ENCODE measurements around the gene SMURF2. TPM values are rescaled to one million over a fixed set of nuclear protein-coding genes. Genes with fewer than 3 reads are reported as not detected.

SMURF2 gene
- total RNA-seq, 3 donors from 2014 or later = 27.2 to 48.3 (median 28.6) TPM

DNA sequence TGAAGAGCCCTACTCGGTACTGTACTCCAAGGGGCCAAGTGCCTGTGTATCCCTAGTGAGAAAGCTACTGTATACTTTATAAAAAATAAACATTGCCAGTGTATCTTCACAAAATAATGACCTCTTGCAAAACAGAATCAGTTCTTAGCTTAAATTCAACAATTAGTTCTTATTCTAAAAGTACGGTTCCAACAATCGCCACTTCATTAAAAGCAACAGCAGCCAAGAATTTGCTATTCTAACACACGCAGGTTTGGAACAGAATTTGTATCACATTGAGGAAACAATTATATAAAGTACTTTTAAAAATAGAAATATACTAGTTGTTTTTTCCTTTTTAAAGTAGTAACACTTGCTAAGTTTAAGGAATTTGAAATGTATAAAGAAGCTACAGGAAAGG is 106.8 kb downstream of the SMURF2 start:
- no peak for DNase-seq (ENCODE audit: low spot score in 2 of 2)
- H3K36me3 ChIP-seq = no peaks in the 10 kb centered on the region
- TF ChIP-seq POLR2A (IDR thresholded peaks at IDR 0.05) (no peak), POLR2AphosphoS5 (IDR thresholded peaks at IDR 0.05) (no peak)
- TF ChIP-seq, protein P1, sequence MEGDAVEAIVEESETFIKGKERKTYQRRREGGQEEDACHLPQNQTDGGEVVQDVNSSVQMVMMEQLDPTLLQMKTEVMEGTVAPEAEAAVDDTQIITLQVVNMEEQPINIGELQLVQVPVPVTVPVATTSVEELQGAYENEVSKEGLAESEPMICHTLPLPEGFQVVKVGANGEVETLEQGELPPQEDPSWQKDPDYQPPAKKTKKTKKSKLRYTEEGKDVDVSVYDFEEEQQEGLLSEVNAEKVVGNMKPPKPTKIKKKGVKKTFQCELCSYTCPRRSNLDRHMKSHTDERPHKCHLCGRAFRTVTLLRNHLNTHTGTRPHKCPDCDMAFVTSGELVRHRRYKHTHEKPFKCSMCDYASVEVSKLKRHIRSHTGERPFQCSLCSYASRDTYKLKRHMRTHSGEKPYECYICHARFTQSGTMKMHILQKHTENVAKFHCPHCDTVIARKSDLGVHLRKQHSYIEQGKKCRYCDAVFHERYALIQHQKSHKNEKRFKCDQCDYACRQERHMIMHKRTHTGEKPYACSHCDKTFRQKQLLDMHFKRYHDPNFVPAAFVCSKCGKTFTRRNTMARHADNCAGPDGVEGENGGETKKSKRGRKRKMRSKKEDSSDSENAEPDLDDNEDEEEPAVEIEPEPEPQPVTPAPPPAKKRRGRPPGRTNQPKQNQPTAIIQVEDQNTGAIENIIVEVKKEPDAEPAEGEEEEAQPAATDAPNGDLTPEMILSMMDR (IDR thresholded peaks at IDR 0.05) = no peak
- H3K27ac ChIP-seq = no peak overlapping the region
- H3K4me1 ChIP-seq = no peaks in the 10 kb centered on the region
- H3K27me3 ChIP-seq = no peaks in the 10 kb centered on the region
- intact Hi-C loops (cut with DNase I; ENCODE audit: low total_unique reads) = no loop called here
- no peaks in the 10 kb centered on the region for H3K9me3 ChIP-seq
- H3K4me3 ChIP-seq = no peak overlapping the region

DNA sequence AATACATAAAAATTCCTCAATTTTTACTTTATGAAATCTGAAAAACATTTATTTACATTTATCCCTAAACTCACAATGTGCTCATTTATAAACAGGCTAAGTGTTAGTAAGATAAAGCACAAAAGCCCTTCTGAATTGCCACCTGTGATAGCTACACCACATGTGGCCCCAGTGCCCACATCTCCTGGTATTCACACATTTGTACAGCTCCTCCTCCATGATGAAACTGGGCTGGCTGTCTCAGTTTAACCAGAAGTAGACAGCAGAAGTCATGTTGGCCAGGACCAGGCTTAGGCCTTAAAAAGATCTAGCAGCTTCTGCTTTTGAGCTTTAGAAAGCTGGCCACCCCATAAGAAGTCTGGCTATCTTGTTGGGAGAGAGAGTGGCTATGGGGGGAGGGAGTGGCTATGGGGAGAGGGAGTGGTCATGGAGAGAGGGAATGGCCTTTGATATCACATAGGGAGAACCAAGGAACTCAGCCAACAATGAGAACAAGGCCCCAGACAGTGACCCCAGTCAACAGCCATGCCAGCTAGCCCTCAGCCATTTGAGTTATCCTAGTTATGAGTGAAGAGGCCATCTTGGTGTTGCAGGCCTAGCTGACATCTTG is 108.0 kb downstream of the SMURF2 start:
- intact Hi-C loops (cut with DNase I; ENCODE audit: low total_unique reads) = no loop called here
- no peaks in the 10 kb centered on the region for H3K9me3 ChIP-seq
- no peaks in the 10 kb centered on the region for H3K27me3 ChIP-seq
- no peak for DNase-seq (ENCODE audit: low spot score in 2 of 2)
- no peak for TF ChIP-seq POLR2A (IDR thresholded peaks at IDR 0.05)
- TF ChIP-seq, protein P1 (IDR thresholded peaks at IDR 0.05) = no peak
- no peak for TF ChIP-seq POLR2AphosphoS5 (IDR thresholded peaks at IDR 0.05)
- H3K36me3 ChIP-seq = no peaks in the 10 kb centered on the region
- no peaks in the 10 kb centered on the region for H3K4me1 ChIP-seq
- H3K27ac ChIP-seq = no peak overlapping the region
- no peak overlapping the region for H3K4me3 ChIP-seq

DNA sequence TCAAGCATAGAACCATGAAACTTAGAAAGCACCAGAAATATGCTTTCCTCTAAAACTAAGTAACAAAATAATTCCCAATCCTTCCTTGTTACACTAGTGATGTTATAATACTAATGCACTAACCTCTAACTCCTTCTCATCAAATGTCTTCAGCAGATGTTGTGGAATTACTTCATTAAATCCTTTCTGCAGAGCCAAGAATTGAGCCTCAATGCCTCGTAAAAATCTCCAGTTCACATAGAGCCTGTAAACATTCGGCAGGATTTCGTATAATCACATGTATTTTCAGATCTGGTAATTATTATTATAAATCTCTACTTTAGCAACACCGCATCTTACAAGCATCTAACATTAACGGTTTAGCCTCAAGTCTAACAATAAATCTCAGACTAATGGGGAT is 110.6 kb downstream of the SMURF2 start:
- Histone ChIP-seq H3K27ac (no peak overlapping the region), H3K27me3 (no peaks in the 10 kb centered on the region), H3K9me3 (no peaks in the 10 kb centered on the region), H3K4me3 (no peak overlapping the region), H3K4me1 (no peaks in the 10 kb centered on the region), H3K36me3 (no peaks in the 10 kb centered on the region)
- DNase-seq (ENCODE audit: low spot score in 2 of 2) = no peak
- TF ChIP-seq, protein P1 (IDR thresholded peaks at IDR 0.05) = no peak
- TF ChIP-seq POLR2AphosphoS5 (IDR thresholded peaks at IDR 0.05) = no peak
- TF ChIP-seq POLR2A (IDR thresholded peaks at IDR 0.05) = no peak
- intact Hi-C loops (cut with DNase I; ENCODE audit: low total_unique reads) = no loop called here

DNA sequence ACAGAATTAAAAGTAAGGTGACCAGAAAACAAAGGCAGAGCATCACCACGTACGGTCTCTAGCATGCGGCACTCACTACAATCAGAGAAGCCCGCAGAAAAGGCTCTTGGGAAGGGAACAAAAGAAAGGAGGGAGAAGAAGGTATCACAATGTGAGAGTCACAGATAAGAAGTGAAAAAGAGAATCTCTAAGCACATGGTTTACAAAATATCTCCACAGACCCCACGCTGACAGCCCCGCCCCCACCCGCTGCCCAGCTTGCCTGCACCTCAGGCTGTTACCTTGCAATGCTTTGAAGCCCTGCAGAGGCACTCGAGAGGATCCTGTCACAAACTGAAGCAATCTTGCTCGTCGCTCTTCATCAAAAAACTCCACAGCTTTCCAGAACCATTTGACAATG is 114.8 kb downstream of the SMURF2 start:
- no peak overlapping the region for H3K27ac ChIP-seq
- no peak for DNase-seq (ENCODE audit: low spot score in 2 of 2)
- intact Hi-C loops (cut with DNase I; ENCODE audit: low total_unique reads) = no loop called here
- H3K4me1 ChIP-seq = no peaks in the 10 kb centered on the region
- no peaks in the 10 kb centered on the region for H3K9me3 ChIP-seq
- H3K36me3 ChIP-seq = no peaks in the 10 kb centered on the region
- H3K27me3 ChIP-seq = no peaks in the 10 kb centered on the region
- H3K4me3 ChIP-seq = no peak overlapping the region
- TF ChIP-seq, protein P1 (IDR thresholded peaks at IDR 0.05) = no peak
- TF ChIP-seq POLR2AphosphoS5 (IDR thresholded peaks at IDR 0.05) (no peak), POLR2A (IDR thresholded peaks at IDR 0.05) (no peak)

DNA sequence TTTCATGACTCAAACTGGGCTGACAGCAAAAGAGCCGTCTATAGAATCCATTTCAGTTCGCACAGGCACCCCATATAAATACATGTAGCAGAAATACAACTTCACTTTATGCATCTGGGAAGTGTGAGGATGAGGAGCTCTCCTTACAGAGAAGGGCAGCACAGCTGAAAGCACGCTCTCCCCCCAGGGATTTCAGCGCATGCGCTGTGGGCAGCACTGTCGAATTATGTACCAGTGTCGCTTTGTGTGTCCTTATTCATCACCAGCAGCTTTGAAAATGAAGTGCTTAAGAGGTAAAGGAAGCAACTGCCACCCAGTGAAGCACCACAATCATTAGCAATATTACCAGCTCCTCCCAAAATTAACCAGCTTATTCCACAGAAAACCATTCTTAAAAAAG is 115.4 kb downstream of the SMURF2 start:
- Histone ChIP-seq H3K9me3 (no peaks in the 10 kb centered on the region), H3K4me1 (no peaks in the 10 kb centered on the region), H3K27me3 (no peaks in the 10 kb centered on the region), H3K36me3 (no peaks in the 10 kb centered on the region), H3K4me3 (no peak overlapping the region), H3K27ac (no peak overlapping the region)
- intact Hi-C loops (cut with DNase I; ENCODE audit: low total_unique reads) = no loop called here
- DNase-seq (ENCODE audit: low spot score in 2 of 2) = no peak
- TF ChIP-seq POLR2AphosphoS5 (IDR thresholded peaks at IDR 0.05) = no peak
- TF ChIP-seq POLR2A (IDR thresholded peaks at IDR 0.05) = no peak
- TF ChIP-seq, protein P1 (IDR thresholded peaks at IDR 0.05) = no peak

Data from breast epithelium (tissue), 4 donors.